Neural cell (in vitro differentiated cells): ENCODE measurements around the gene COL19A1. TPM values are rescaled to one million over a fixed set of nuclear protein-coding genes. Genes with fewer than 3 reads are reported as not detected.

ENCODE experiments used
- H2AFZ ChIP-seq: fragments of 200-600, 300-800 bp; sonication (generic), shearing (Covaris generic); 2 replicates; pipeline ENCODE4 v1.6.0; 2014; ENCODE audit warnings: low read depth, mild to moderate bottlenecking, antibody characterized with exemption, low read length, moderate library complexity
- H3F3A ChIP-seq: fragments of 200-600 bp; shearing (Covaris generic); 2 replicates; pipeline ENCODE4 v1.6.1; 2016; ENCODE audit warnings: mild to moderate bottlenecking, moderate library complexity, mixed read lengths, antibody characterized with exemption, low read length; ENCODE audit not compliant: insufficient read depth, poor library complexity, severe bottlenecking
- H3K27ac ChIP-seq: fragments of 200-600, 300-800 bp; sonication (generic), shearing (Covaris generic); 2 replicates; pipeline ENCODE4 v1.5.1; 2014; ENCODE audit warnings: mild to moderate bottlenecking, low read length, moderate library complexity
- H3K27me3 ChIP-seq: fragments of 300-800, 200-600 bp; sonication (generic), shearing (Covaris generic); 2 replicates; pipeline ENCODE4 v1.6.0; 2014; ENCODE audit warnings: mild to moderate bottlenecking, low read depth, low read length, moderate library complexity; ENCODE audit not compliant: insufficient read depth
- H3K36me3 ChIP-seq: fragments of 300-800, 200-600 bp; sonication (generic), shearing (Covaris generic); 2 replicates; pipeline ENCODE4 v1.5.1; 2014; ENCODE audit warnings: mild to moderate bottlenecking, antibody characterized with exemption, low read length, moderate library complexity; ENCODE audit not compliant: insufficient read depth
- H3K4me2 ChIP-seq: fragments of 300-800, 200-600 bp; sonication (generic), shearing (Covaris generic); 2 replicates; pipeline ENCODE4 v1.6.0; 2014; ENCODE audit warnings: mild to moderate bottlenecking, low read length
- H3K4me3 ChIP-seq: fragments of 300-800, 200-600 bp; sonication (generic), shearing (Covaris generic); 2 replicates; pipeline ENCODE4 v1.5.1; 2014; ENCODE audit warnings: mild to moderate bottlenecking, low read length, moderate library complexity
- H3K79me2 ChIP-seq: fragments of 200-600 bp; shearing (Covaris generic); replicated peaks from 2 replicates; pipeline ENCODE4 v1.6.0; 2014; ENCODE audit warnings: mild to moderate bottlenecking, low read length, moderate library complexity; ENCODE audit not compliant: insufficient read depth
- H3K9ac ChIP-seq: fragments of 300-800, 200-600 bp; sonication (generic), shearing (Covaris generic); 2 replicates; pipeline ENCODE4 v1.6.1; 2016; ENCODE audit warnings: mild to moderate bottlenecking, low read length, mixed read lengths
- H3K9me2 ChIP-seq: fragments of 200-600 bp; shearing (Covaris generic); 2 replicates; pipeline ENCODE4 v1.6.1; 2016; ENCODE audit warnings: mild to moderate bottlenecking, low read length, mixed read lengths; ENCODE audit not compliant: insufficient read depth
- H3K9me3 ChIP-seq: fragments of 200-600, 300-800 bp; sonication (generic), shearing (Covaris generic); 2 replicates; pipeline ENCODE4 v1.6.1; 2016; ENCODE audit warnings: mild to moderate bottlenecking, mixed run types, low read length, moderate library complexity, mixed read lengths
- H4K20me1 ChIP-seq: fragments of 200-600 bp; shearing (Covaris generic); 2 replicates; pipeline ENCODE4 v1.6.1; 2016; ENCODE audit warnings: mild to moderate bottlenecking, mixed run types; ENCODE audit not compliant: insufficient read depth
- EP300 ChIP-seq: fragments of 450-650 bp; conservative IDR thresholded peaks from 2 replicates; pipeline ENCODE4 v1.6.1; 2014; ENCODE audit warnings: antibody characterized with exemption, mild to moderate bottlenecking, moderate library complexity; ENCODE audit not compliant: poor library complexity, severe bottlenecking
- EZH2 ChIP-seq: fragments of 200-600, 300-800 bp; shearing (Covaris generic), sonication (generic); IDR thresholded peaks from 2 replicates; pipeline ENCODE4 v1.6.1; 2014; ENCODE audit warnings: antibody characterized with exemption, low read length, borderline replicate concordance, mild to moderate bottlenecking; ENCODE audit not compliant: insufficient read depth, poor library complexity, severe bottlenecking
- MXI1 ChIP-seq: fragments of 450-650 bp; conservative IDR thresholded peaks from 2 replicates; pipeline ENCODE4 v1.6.1; 2014; ENCODE audit warnings: antibody characterized with exemption, mild to moderate bottlenecking; ENCODE audit not compliant: poor library complexity, severe bottlenecking
- POLR2AphosphoS5 ChIP-seq: IDR thresholded peaks from 2 replicates; pipeline ENCODE4 v1.6.1; 2012
- RAD21 ChIP-seq: fragments of 450-650 bp; conservative IDR thresholded peaks from 2 replicates; pipeline ENCODE4 v1.6.1; 2014; ENCODE audit warnings: antibody characterized with exemption, mild to moderate bottlenecking, moderate library complexity
- REST ChIP-seq: IDR thresholded peaks from 2 replicates; pipeline ENCODE4 v1.6.1; 2012; ENCODE audit warnings: borderline replicate concordance
- SMC3 ChIP-seq: fragments of 450-650 bp; conservative IDR thresholded peaks from 2 replicates; pipeline ENCODE4 v1.6.1; 2014; ENCODE audit warnings: antibody characterized with exemption, mild to moderate bottlenecking, moderate library complexity; ENCODE audit not compliant: poor library complexity
- TAF1 ChIP-seq: IDR thresholded peaks from 2 replicates; pipeline ENCODE4 v1.6.1; 2012; ENCODE audit warnings: low read depth
- polyA plus RNA-seq: library from polyadenylated mRNA; depleted of rRNA; stranded (reverse); fragments of >200 nt; gene quantifications from 2 replicates; pipeline ENCODE4 v1.2.3, GENCODE V29; 2014
- TF ChIP-seq, protein P1 (sequence below): fragments of 450-650 bp; IDR thresholded peaks from 2 replicates; pipeline ENCODE4 v1.5.1; 2014; ENCODE audit warnings: antibody characterized with exemption, mild to moderate bottlenecking, moderate library complexity; ENCODE audit not compliant: poor library complexity, severe bottlenecking

COL19A1 gene
- polyA plus RNA-seq, 1 donor from 2014 or later: 0.24 TPM

GRCh38 chr6:70234561-70235236 lies 368.3 kb downstream of the COL19A1 start:
- no peak overlapping the region for H3K27ac ChIP-seq
- H3K9ac ChIP-seq: no peak overlapping the region
- H3K27me3 ChIP-seq: no peaks in the 10 kb centered on the region
- no peaks in the 10 kb centered on the region for H3K9me2 ChIP-seq
- H3K4me3 ChIP-seq: no peak overlapping the region
- H3K79me2 ChIP-seq: no peaks in the 10 kb centered on the region
- no peak overlapping the region for H2AFZ ChIP-seq
- no peak overlapping the region for H3K4me2 ChIP-seq
- TF ChIP-seq TAF1 (no peak), MXI1 (no peak), RAD21 (no peak), EP300 (no peak), EZH2 (no peak), POLR2AphosphoS5 (no peak), REST (no peak), SMC3 (no peak)
- TF ChIP-seq, protein P1, sequence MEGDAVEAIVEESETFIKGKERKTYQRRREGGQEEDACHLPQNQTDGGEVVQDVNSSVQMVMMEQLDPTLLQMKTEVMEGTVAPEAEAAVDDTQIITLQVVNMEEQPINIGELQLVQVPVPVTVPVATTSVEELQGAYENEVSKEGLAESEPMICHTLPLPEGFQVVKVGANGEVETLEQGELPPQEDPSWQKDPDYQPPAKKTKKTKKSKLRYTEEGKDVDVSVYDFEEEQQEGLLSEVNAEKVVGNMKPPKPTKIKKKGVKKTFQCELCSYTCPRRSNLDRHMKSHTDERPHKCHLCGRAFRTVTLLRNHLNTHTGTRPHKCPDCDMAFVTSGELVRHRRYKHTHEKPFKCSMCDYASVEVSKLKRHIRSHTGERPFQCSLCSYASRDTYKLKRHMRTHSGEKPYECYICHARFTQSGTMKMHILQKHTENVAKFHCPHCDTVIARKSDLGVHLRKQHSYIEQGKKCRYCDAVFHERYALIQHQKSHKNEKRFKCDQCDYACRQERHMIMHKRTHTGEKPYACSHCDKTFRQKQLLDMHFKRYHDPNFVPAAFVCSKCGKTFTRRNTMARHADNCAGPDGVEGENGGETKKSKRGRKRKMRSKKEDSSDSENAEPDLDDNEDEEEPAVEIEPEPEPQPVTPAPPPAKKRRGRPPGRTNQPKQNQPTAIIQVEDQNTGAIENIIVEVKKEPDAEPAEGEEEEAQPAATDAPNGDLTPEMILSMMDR: no peak
- no peaks in the 10 kb centered on the region for H3F3A ChIP-seq
- no peaks in the 10 kb centered on the region for H4K20me1 ChIP-seq
- H3K9me3 ChIP-seq: no peaks in the 10 kb centered on the region
- no peaks in the 10 kb centered on the region for H3K36me3 ChIP-seq

DNA sequence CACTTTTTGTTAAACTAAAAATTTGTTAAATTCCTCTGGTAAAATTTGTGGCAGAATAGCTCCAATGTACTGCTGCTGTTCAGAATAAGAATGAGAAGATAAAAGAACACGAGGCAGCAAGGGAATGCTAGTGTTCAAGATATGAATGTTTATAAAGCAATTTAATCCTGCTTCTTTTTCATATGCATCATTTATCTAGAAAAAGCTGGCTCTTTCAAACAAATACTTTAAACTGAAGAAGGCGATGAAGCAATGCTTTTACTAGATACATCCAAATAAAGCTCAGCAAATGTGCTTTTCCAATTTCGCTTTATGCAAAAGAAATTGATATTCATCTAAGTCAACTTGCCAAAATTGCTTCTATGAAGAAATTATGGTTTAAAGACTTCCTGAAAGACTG lies 370.0 kb downstream of the COL19A1 start:
- TF ChIP-seq EP300: no peak
- no peak for TF ChIP-seq REST
- no peak for TF ChIP-seq EZH2
- TF ChIP-seq TAF1: no peak
- no peak for TF ChIP-seq POLR2AphosphoS5
- TF ChIP-seq, protein P1: no peak
- no peak for TF ChIP-seq RAD21
- TF ChIP-seq MXI1: no peak
- no peak for TF ChIP-seq SMC3

More for the DNA sequence above, 370.0 kb downstream of the COL19A1 start:
- H3K4me3 ChIP-seq: no peak overlapping the region
- no peak overlapping the region for H3K27ac ChIP-seq
- H3K27me3 ChIP-seq: no peaks in the 10 kb centered on the region
- no peak overlapping the region for H2AFZ ChIP-seq
- H3K36me3 ChIP-seq: no peaks in the 10 kb centered on the region
- H3F3A ChIP-seq: no peaks in the 10 kb centered on the region
- no peak overlapping the region for H3K9ac ChIP-seq
- H3K79me2 ChIP-seq: no peaks in the 10 kb centered on the region
- no peaks in the 10 kb centered on the region for H3K9me2 ChIP-seq
- H4K20me1 ChIP-seq: no peaks in the 10 kb centered on the region
- H3K4me2 ChIP-seq: no peak overlapping the region
- H3K9me3 ChIP-seq: no peaks in the 10 kb centered on the region
